Loucy (cell line): ENCODE measurements around the gene CAMK2D.

ENCODE experiments used
- CTCF ChIP-seq: fragments of 200-600 bp; sonication (generic); conservative IDR thresholded peaks from 2 replicates; pipeline ENCODE4 v1.5.1; 2014; ENCODE audit warnings: mild to moderate bottlenecking, antibody characterized with exemption, low read length
- EZH2phosphoT487 ChIP-seq: fragments of 200-600 bp; IDR thresholded peaks from 2 replicates; pipeline ENCODE4 v1.6.1; 2018; ENCODE audit warnings: antibody characterized with exemption, mild to moderate bottlenecking, moderate library complexity, borderline replicate concordance

GRCh38 chr4:113525521-113525920, 236.0 kb downstream of the CAMK2D start:
- no peak for TF ChIP-seq CTCF
- no peak for TF ChIP-seq EZH2phosphoT487
